ENCODE data around the gene ZNF470.

The ZNF470 gene

DNA sequence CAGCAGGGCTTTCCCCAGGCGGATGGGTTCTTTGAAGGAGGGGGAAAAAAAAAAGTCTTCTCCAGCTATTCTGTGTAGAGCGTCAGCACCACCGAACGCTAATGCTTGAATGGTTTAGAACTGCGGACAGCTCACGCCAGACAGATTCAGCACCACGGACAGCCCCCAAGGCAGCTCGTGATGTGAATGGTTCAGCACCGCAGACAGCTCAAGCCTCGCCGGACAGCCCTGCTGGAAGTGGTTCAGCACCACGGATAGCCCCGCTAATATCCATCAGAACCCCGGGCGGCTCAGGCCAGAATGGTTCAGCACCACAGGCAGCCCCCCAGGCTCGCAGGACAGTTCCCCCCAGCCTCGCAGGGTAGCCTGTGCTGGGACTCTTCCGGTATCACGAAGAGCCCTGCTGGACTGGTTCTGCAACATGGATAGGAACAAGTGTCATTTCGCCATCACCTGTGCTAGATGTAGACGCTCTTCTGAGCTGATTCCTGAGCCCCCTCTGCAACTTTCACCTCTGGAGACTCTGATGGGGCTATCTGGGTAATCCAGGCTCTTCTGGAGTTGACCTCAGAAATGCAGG lies 70.8 kb downstream of the ZNF470 start:
- DNase-seq (ENCODE audit: low read depth) = peak; percentile 42
- in situ Hi-C loops (cut with HindIII; ENCODE audit: low sequenced_read_pairs) = no loop called here
- TF ChIP-seq, protein P1, sequence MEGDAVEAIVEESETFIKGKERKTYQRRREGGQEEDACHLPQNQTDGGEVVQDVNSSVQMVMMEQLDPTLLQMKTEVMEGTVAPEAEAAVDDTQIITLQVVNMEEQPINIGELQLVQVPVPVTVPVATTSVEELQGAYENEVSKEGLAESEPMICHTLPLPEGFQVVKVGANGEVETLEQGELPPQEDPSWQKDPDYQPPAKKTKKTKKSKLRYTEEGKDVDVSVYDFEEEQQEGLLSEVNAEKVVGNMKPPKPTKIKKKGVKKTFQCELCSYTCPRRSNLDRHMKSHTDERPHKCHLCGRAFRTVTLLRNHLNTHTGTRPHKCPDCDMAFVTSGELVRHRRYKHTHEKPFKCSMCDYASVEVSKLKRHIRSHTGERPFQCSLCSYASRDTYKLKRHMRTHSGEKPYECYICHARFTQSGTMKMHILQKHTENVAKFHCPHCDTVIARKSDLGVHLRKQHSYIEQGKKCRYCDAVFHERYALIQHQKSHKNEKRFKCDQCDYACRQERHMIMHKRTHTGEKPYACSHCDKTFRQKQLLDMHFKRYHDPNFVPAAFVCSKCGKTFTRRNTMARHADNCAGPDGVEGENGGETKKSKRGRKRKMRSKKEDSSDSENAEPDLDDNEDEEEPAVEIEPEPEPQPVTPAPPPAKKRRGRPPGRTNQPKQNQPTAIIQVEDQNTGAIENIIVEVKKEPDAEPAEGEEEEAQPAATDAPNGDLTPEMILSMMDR (IDR thresholded peaks at IDR 0.05; ENCODE audit: low read depth, low read length, missing control alignments) = no peak
- H3K4me3 ChIP-seq (ENCODE audit: low read depth, low read length) = no peak overlapping the region
